Activated CD8-positive, alpha-beta memory T cell treated with anti-CD3 and anti-CD28 coated beads, Interleukin-2, amount 50 U/mL, for 1 hour (primary cell): Measurements from ENCODE around the gene SPATA13.
A peak's percentile ranks its signal among the peaks of the same experiment; 100 is the strongest.
"Not testable (repeated sequence)": the region's sequence is repeated elsewhere in the genome, so short reads cannot be mapped to it uniquely, and the experiment has no call there.

Source experiments
- DNase-seq: peaks from one replicate; pipeline ENCODE4 v3.0.0-alpha.2; 2020; ENCODE audit errors: extremely low read depth

SPATA13 gene

GRCh38 chr13:24195626-24196025 lies 35.1 kb downstream of the SPATA13 start:
- DNase-seq = no peak

DNA sequence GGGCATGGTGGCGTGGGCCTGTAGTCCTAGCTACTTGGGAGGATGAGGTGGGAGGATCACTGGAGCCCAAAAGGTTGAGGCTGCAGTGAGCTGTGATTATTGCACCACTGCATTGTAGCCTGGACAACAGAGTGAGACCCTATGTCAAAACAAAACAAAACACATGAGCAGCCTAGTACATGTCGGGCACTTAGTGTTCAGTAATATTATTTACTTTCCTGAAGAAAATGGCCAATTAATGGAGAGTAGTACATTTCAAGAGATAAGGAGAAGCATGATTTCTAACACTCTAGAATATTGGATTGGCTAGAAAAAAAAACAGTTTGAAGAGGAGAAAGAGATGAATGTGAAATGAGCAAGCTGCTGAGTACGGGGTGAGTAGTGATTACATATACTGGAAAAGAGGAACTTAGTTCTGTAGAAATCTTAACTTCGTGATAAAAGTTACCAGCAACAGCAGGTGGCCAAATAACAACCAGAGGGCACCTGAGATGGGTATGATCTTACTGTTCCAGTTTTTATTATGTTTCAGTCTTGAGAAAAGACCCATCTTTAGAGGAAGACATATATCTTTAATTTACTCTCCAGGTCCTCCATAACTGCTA lies 36.2 kb downstream of the SPATA13 start:
- DNase-seq = no peak

GRCh38 chr13:24199016-24199415 lies 38.5 kb downstream of the SPATA13 start:
- DNase-seq = no peak

GRCh38 chr13:24202215-24202614 lies 41.7 kb downstream of the SPATA13 start:
- DNase-seq = no peak

DNA sequence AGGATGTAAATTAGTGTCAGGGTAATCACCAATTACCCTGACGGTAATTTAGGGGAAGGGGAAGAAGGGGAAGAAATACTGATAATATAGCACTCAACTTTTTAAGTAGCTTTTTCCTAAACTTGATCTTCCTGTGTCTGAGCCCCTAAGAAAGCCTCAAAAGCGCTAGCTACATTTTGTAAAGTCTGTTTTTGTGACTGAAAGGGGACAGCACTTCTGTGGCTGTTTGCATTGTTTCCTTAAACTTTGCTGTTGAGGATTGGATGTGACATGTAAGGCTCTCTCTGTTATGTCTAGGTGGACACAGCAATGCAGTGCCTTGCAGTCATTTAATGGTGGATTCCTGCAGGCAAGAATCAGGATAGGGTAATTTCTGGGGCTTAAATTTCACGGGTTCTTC lies 42.8 kb downstream of the SPATA13 start:
- no peak for DNase-seq

- DNase-seq = no peak
These were observed 43.3 kb downstream of the SPATA13 start for GRCh38 chr13:24203811-24204210.

- DNase-seq = not testable (repeated sequence)
These were observed 44.6 kb downstream of the SPATA13 start for GRCh38 chr13:24205076-24205475.

- no peak for DNase-seq
These were observed 47.5 kb downstream of the SPATA13 start for GRCh38 chr13:24207841-24208667.

- no peak for DNase-seq
These were observed 48.6 kb downstream of the SPATA13 start for GRCh38 chr13:24209138-24209537.

- no peak for DNase-seq
These were observed 51.7 kb downstream of the SPATA13 start for GRCh38 chr13:24212254-24212653.

GRCh38 chr13:24212674-24213073 lies 52.2 kb downstream of the SPATA13 start:
- no peak for DNase-seq

GRCh38 chr13:24213932-24214331 lies 53.4 kb downstream of the SPATA13 start:
- DNase-seq = no peak

DNA sequence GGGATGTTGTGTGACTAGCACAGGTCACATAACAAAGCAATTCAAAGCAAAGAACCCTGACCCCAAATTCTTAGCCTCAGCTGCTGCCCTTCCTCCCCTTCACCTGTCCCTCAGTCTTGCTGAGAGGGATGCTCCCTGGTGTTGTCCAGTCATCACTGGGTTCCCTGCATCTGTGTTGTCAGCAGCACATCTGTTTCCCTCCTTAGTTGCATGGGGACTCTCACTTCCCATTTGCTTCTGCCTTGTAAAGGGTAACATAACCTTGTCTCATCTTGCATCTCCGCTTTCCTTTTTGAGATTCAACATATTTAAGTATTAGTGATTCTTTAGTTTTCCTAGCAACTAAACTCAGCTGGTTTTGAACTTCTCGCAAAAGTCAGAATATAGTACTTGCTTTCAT lies 54.0 kb downstream of the SPATA13 start:
- no peak for DNase-seq

DNA sequence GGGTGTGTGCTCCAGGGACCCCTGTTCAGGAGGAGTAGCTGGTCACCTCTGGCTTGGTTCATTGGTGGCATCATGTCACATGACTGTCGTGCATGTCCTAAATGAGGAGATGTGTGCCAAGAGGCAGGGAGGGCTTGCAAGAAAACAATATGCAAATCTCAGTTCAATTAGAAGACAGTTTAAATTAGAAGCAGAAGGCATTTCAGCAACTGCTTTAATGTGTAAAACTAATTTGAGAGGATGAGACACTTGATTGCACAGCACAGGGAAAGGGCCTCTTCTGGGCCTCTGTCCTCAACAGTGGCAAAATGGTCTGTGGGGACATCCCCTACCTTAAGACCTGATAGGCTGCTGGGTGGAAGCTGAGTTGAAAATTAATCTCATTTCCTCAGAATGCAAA lies 54.6 kb downstream of the SPATA13 start:
- no peak for DNase-seq

DNA sequence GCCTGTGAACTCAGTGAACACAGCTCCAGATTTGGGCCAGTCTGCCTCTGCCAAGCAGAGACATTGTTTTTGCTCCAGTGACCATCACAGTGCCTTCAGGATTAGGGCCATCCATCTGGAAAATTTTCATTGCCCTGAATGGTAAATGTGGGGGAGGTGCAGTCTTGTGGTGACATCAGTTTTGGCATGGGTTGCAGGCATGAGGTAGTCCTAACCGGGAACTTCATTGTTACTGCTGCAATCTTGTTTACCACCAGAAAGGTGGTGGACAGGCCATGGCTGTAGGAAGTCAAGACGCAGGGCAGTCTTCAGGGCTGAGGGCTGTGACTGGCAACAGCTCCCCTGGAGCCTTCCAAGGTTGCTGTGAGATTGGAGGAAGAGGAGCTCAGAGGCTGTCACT lies 55.2 kb downstream of the SPATA13 start:
- no peak for DNase-seq

DNA sequence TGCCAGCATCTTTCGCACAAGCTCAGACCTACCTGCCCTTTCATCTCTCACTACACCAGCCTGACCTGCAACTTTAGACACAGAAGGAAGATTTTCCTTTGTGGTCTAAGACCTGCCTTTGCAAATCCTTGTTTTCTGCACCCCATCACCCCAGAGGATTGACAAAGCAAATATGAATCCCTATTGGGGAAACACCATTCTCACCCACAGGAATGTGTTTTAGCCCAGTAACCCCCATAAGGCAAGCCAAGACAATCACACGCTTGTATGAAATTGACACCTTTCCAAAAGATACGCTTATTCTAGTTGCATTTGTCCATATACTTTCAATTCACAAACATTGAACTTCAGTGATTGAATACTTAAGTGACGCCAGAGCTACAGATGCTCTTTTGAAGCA lies 55.7 kb downstream of the SPATA13 start:
- DNase-seq = no peak

- not testable (repeated sequence) for DNase-seq
These were observed 56.3 kb downstream of the SPATA13 start for GRCh38 chr13:24216779-24217178.

DNA sequence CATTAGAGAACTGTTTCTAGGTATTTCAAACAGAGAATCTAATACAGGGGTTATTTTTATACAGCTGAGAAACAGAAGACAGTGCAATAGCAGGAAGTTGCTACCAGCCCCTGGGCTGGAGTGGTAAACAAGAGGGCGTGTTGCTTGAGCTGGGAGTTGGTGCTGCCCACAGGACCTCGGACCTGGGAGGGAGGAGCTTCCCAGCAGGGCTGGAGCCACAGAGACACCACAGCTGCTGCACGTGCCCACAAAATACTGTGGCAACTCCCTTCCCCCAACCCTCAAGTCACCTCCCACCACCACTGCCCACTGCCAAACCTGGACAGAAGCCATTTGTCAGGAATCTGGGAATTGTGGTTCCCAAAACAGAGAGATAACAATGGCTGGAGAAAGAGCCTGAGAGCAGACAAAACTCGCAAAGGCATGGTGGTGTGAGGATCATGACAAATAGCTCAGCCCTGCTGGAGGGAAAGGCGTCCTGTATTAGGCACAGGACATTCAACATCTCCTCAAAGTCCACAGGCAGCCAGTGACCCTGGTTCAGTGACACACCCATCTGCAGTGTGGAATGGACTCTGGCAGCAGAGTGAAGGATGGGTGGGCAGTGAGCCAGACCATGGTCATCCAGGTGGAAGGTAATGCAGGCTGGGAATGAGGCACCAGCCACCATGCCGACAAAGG lies 57.2 kb downstream of the SPATA13 start:
- DNase-seq = no peak

GRCh38 chr13:24218338-24218737 lies 57.8 kb downstream of the SPATA13 start:
- no peak for DNase-seq

DNA sequence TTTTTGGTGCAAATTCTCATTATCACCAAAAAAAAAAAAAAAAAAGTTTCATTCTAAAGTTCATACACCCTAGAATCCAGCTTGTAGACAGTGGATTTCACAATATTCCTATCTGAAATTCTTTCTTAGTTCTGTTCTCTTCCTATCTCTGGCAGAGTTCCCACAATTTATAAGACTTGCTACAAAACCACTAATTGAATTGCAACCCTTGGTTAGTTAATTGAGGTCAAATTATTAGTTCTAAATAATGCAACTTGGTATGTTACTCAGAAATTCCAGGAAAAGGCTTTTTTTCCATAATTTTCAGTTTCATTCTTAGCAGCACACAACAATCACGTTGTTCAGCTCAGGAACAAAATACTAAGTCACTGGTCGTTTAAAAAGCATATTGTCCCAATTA lies 58.5 kb downstream of the SPATA13 start:
- no peak for DNase-seq

DNA sequence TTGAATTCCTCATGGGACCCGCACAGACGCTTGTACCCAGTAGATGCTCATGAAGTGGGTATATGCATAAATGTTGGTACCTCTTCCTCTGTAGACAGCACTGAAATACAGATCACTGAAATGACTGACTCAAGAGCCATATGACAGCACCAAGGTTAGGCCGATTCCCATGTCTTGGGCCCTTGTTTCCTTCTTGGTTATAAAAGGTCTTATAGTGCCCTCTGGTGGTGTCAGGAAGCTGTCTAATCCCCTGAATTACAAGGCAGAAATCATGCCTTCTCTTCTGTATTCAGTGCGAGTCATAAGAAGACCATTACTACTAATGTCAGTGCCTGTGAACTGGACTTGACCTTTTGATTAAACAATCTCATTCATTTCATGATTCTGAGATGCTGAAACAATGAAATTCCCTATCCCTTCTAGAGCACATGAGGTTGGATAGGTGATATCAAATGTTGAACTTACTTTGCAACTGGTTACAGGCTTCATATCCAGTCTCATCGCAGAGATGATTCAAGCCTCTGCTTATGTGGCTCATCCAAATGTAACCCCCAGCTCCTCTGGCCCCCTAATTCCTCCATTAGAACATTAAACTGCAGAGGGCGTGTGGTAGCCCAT lies 59.7 kb downstream of the SPATA13 start:
- peak; percentile 41 for DNase-seq

- DNase-seq = no peak
These were observed 60.5 kb downstream of the SPATA13 start for GRCh38 chr13:24221007-24221406.
